ENCODE measurements around the gene ME2.
"Not testable (repeated sequence)": the region's sequence is repeated elsewhere in the genome, so short reads cannot be mapped to it uniquely, and the experiment has no call there.

ME2 gene

GRCh38 chr18:50878345-50879301 is at the start of gene ME2:
Gene ME2, plus strand, starts transcription at chr18:50879118. Its CDS starts 16,703 bp downstream, at chr18:50895821.
- peak; percentile 93 to 97 for DNase-seq

GRCh38 chr18:50829644-50830043 is 49.3 kb upstream of the ME2 start:
- DNase-seq: no peak

- DNase-seq: no peak
Measured at GRCh38 chr18:50830544-50830943, 48.4 kb upstream of the ME2 start.

GRCh38 chr18:50832754-50833153 is 46.2 kb upstream of the ME2 start:
- no peak for DNase-seq

- DNase-seq: not testable (repeated sequence)
Measured at GRCh38 chr18:50833496-50833895, 45.4 kb upstream of the ME2 start.

GRCh38 chr18:50836521-50836957 is 42.4 kb upstream of the ME2 start:
- no peak for DNase-seq

- no peak for DNase-seq
Measured at GRCh38 chr18:50839341-50839740, 39.6 kb upstream of the ME2 start.

- no peak for DNase-seq
Measured at GRCh38 chr18:50839996-50840395, 38.9 kb upstream of the ME2 start.

- no peak for DNase-seq
Measured at GRCh38 chr18:50842846-50843245, 36.1 kb upstream of the ME2 start.

GRCh38 chr18:50844554-50844953 is 34.4 kb upstream of the ME2 start:
- no peak for DNase-seq

- no peak for DNase-seq
Measured at GRCh38 chr18:50844960-50845359, 34.0 kb upstream of the ME2 start.

GRCh38 chr18:50847192-50847591 is 31.7 kb upstream of the ME2 start:
- no peak for DNase-seq

- DNase-seq: no peak
Measured at GRCh38 chr18:50848061-50848551, 30.8 kb upstream of the ME2 start.

GRCh38 chr18:50848991-50849390 is 29.9 kb upstream of the ME2 start:
- no peak for DNase-seq

- DNase-seq: no peak
Measured at GRCh38 chr18:50849419-50849821, 29.5 kb upstream of the ME2 start.

- no peak for DNase-seq
Measured at GRCh38 chr18:50850307-50851065, 28.4 kb upstream of the ME2 start.

- no peak for DNase-seq
Measured at GRCh38 chr18:50853863-50854271, 25.1 kb upstream of the ME2 start.

GRCh38 chr18:50855976-50856757 is 22.8 kb upstream of the ME2 start:
- DNase-seq: no peak

- not testable (repeated sequence) for DNase-seq
Measured at GRCh38 chr18:50857166-50857565, 21.8 kb upstream of the ME2 start.

GRCh38 chr18:50857694-50858093 is 21.2 kb upstream of the ME2 start:
- DNase-seq: no peak

GRCh38 chr18:50859793-50860555 is 18.9 kb upstream of the ME2 start:
- DNase-seq: no peak

- no peak for DNase-seq
Measured at GRCh38 chr18:50861617-50862016, 17.3 kb upstream of the ME2 start.

Measured in activated T-cell treated with anti-CD3 and anti-CD28 coated beads, Interleukin-2, amount 50 U/mL, for 48 hours (primary cell).